Measurements from ENCODE around the gene TASP1. TPM values are rescaled to one million over a fixed set of nuclear protein-coding genes. Genes with fewer than 3 reads are reported as not detected.
A peak's percentile ranks its signal among the peaks of the same experiment; 100 is the strongest.

Gene TASP1
- total RNA-seq, 2 experiments from 2014 or later: 9.9 to 10.7 TPM

DNA sequence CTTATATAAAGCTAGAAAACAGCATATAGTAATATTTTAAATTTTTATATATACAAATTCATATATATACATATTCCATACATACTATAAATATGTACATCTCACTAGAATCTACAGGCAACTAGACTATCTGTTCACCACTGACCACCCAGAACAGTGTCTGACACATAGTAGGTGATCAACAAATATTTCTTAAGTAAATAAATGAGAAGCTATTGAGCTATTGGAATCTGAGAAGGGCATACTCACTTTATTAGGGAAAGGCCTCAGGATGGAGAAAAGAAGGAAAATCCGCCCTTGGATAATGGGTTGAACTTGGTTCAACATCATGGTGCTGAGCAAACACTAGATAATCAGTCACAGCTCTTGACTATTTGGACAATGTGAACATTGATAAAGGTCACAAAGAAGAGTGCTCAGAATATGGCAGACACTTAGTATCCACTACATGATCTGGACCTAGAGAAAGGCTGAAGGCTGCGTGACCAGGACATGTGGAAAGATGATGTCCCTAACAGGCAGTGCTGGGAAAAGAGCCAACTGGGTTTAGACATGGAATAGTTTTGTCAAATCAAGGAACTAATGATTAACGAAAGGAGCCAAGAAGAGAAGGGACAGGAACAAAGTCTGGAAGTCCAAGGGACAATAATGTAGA lies 186.1 kb downstream of the TASP1 start:
- Mint-ChIP-seq H3K4me1 (no peaks in the 10 kb centered on the region), H3K4me3 (no peak overlapping the region), H3K27ac (no peak overlapping the region), H3K27me3 (no peaks in the 10 kb centered on the region), H3K36me3 (peaks cover 8% of the 10 kb centered on the region), H3K9me3 (peaks cover 2% of the 10 kb centered on the region)
- ATAC-seq (ENCODE audit: low read depth) (no peak), DNase-seq (no peak)
- POLR2A ChIA-PET: no interaction called here

DNA sequence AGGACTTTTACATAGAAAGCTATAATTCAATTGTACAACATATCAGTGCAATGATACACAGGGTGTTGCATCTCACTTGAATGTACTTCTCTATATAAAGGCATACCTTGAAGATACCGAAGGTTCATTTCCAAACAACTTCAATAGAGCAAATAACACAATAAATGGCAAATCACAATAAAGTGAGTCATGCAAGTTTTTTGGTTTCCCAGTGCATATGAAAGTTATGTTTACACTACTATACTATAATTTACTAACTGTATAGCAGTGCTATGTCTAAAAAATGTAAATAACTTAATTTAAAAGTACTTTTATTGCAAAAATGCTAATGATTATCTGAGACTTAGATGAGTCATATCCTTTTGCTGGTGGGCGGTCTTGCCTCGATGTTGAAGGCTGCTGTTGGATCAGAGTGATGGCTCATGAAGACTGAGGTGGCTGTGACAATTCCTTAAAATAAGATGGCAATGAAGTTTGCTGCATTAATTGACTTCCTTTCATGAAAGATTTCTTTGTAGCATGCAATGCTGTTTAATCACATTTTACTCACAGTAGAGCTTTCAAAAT lies 188.8 kb downstream of the TASP1 start:
- H3K27ac Mint-ChIP-seq: no peak overlapping the region
- DNase-seq: no peak
- peaks cover 8% of the 10 kb centered on the region for H3K36me3 Mint-ChIP-seq
- POLR2A ChIA-PET: no interaction called here
- H3K9me3 Mint-ChIP-seq: peaks cover 2% of the 10 kb centered on the region
- H3K4me3 Mint-ChIP-seq: no peak overlapping the region
- no peaks in the 10 kb centered on the region for H3K27me3 Mint-ChIP-seq
- H3K4me1 Mint-ChIP-seq: no peaks in the 10 kb centered on the region
- no peak for ATAC-seq (ENCODE audit: low read depth)

GRCh38 chr20:13447385-13448180 lies 191.1 kb downstream of the TASP1 start:
- Mint-ChIP-seq H3K27me3 (no peaks in the 10 kb centered on the region), H3K9me3 (no peaks in the 10 kb centered on the region), H3K4me1 (no peaks in the 10 kb centered on the region), H3K36me3 (no peaks in the 10 kb centered on the region), H3K27ac (no peak overlapping the region), H3K4me3 (no peak overlapping the region)
- ATAC-seq (ENCODE audit: low read depth): no peak
- DNase-seq: no peak
- POLR2A ChIA-PET: no interaction called here

DNA sequence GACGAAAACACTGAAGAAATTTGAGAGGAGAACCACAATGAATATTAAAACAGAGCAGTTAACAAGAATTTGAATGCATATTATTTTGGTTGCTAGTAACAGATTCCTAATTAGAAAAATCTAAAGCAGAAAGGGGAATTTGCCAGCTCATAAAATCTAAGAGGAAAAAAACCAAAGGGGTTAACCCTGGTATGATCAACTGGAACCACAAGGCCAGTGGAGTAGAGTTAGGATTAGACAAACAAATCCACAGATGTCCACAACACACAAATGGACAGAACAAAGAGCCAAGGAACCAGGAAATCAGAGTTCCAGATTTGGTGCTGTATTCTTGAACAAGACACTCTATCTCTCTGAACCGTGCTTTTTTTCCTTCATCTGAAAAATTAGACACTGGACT lies 195.0 kb downstream of the TASP1 start:
- no peak overlapping the region for H3K4me3 Mint-ChIP-seq
- peaks cover 5% of the 10 kb centered on the region for H3K9me3 Mint-ChIP-seq
- DNase-seq (no peak), ATAC-seq (ENCODE audit: low read depth) (no peak)
- no peaks in the 10 kb centered on the region for H3K27me3 Mint-ChIP-seq
- no peaks in the 10 kb centered on the region for H3K4me1 Mint-ChIP-seq
- POLR2A ChIA-PET: no interaction called here
- H3K36me3 Mint-ChIP-seq: peaks cover 8% of the 10 kb centered on the region
- H3K27ac Mint-ChIP-seq: no peak overlapping the region

- Mint-ChIP-seq H3K4me1 (no peaks in the 10 kb centered on the region), H3K9me3 (peaks cover 5% of the 10 kb centered on the region), H3K27me3 (no peaks in the 10 kb centered on the region), H3K4me3 (no peak overlapping the region), H3K36me3 (peaks cover 8% of the 10 kb centered on the region), H3K27ac (no peak overlapping the region)
- ATAC-seq (ENCODE audit: low read depth) (no peak), DNase-seq (no peak)
- POLR2A ChIA-PET: no interaction called here
These were observed 195.7 kb downstream of the TASP1 start for GRCh38 chr20:13442986-13443385.

GRCh38 chr20:13441388-13441787 lies 197.3 kb downstream of the TASP1 start:
- no peak for DNase-seq
- no peak for ATAC-seq (ENCODE audit: low read depth)
- H3K9me3 Mint-ChIP-seq: peaks cover 5% of the 10 kb centered on the region
- H3K4me3 Mint-ChIP-seq: no peak overlapping the region
- no peak overlapping the region for H3K27ac Mint-ChIP-seq
- POLR2A ChIA-PET: no interaction called here
- H3K36me3 Mint-ChIP-seq: peaks cover 8% of the 10 kb centered on the region
- H3K4me1 Mint-ChIP-seq: no peaks in the 10 kb centered on the region
- no peaks in the 10 kb centered on the region for H3K27me3 Mint-ChIP-seq

DNA sequence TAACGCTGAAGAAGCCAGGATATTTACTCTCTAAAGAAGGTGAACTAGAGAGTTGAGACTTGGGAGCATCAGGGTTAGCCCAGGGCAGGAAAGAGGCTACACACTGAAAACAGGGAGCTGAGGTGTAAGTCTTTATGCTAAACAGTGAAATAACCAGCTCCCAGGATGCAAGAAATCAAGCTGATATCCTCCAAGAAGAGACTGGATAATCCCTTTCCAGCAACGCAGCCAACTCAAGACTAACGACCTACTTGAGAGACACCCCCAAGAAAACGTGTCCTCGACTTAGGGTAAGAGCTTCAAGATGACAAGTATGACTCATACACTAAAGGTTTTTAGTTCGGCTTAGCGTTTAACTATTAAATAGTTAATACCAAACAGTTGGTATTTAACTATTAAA lies 202.2 kb downstream of the TASP1 start:
- DNase-seq: no peak
- Mint-ChIP-seq H3K4me1 (no peaks in the 10 kb centered on the region), H3K27ac (no peak overlapping the region), H3K4me3 (no peak overlapping the region), H3K27me3 (no peaks in the 10 kb centered on the region), H3K36me3 (peaks cover 12% of the 10 kb centered on the region), H3K9me3 (peaks cover 5% of the 10 kb centered on the region)
- POLR2A ChIA-PET: no interaction called here
- ATAC-seq (ENCODE audit: low read depth): no peak

DNA sequence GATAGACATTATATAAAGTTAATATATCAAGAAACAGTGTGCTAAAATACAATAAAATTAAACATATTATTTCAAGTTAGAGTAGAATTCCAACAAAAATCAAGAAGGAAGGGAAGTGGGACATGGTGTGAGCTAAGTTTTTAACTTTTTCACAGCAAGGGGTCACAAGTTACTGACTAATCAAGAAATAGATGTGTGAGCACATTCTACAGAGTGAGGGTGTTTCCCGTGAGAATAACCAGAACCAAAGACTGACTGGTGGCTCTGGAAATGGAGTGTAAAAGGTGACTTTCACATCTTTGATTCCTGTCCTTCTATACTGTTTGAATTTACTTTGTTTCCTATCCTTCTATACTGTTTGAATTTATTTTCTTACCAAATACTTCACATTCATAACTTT lies 206.6 kb downstream of the TASP1 start:
- H3K4me1 Mint-ChIP-seq: peaks cover 7% of the 10 kb centered on the region
- no peak overlapping the region for H3K4me3 Mint-ChIP-seq
- POLR2A ChIA-PET: no interaction called here
- ATAC-seq (ENCODE audit: low read depth): no peak
- no peaks in the 10 kb centered on the region for H3K27me3 Mint-ChIP-seq
- H3K36me3 Mint-ChIP-seq: peaks cover 20% of the 10 kb centered on the region
- H3K9me3 Mint-ChIP-seq: peaks cover 2% of the 10 kb centered on the region
- no peak overlapping the region for H3K27ac Mint-ChIP-seq
- DNase-seq: no peak

DNA sequence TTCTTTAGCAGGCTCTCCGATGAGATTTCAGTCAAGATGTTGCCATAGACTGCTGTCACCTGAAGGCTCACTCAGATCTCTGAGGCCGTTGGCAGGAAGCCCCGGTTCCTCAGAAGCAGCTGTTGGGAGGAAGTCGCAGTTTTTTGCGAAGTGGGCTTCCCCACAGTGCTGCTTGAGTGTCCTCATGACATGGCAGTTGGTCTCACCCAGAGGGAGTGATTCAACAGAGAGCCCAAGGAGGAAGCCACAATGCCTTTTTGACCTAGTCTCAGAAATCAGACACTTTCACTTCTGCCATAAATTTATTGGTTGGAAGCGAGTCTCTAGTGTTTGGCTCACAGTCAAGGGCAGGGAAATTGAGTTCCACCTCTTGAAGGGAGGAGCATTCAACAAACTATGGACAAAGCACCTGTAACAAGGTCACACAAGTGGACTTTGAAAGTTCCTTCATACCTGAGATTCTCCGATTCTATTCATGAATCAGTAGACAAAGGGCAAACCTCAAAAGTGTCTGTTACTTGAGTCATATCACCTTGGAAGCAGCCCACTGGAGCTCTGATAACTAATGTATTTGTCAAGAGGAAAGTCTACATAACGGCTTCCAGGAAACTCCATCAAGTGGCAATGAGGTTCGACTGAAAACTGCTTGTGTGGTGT lies 208.3 kb downstream of the TASP1 start:
- Mint-ChIP-seq H3K9me3 (peaks cover 2% of the 10 kb centered on the region), H3K36me3 (peaks cover 20% of the 10 kb centered on the region), H3K4me1 (peaks cover 7% of the 10 kb centered on the region), H3K27ac (peak overlapping the region; percentile 8), H3K4me3 (no peak overlapping the region), H3K27me3 (no peaks in the 10 kb centered on the region)
- DNase-seq (peak; percentile 28), ATAC-seq (ENCODE audit: low read depth) (peak; percentile 82)
- POLR2A ChIA-PET: no interaction called here

DNA sequence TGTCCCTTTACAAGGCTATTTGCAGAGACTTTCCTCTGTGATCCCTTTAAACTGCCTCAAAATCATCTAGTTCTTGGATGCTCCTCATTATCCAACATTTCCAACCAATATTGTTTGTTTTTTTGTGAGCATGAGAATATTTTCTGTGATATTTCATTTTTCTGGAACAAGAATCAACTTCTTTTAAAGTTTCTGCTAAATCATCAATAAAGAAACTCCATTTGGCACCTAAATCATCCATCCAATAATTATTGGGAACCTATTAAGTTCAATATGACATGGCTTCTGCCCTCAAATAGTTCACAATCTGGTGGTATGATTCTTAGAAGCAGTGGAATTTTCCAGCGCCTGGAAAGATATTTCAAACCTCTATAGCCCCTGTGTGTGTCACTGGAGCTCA lies 210.0 kb downstream of the TASP1 start:
- Mint-ChIP-seq H3K4me3 (no peak overlapping the region), H3K36me3 (peaks cover 20% of the 10 kb centered on the region), H3K9me3 (peaks cover 2% of the 10 kb centered on the region), H3K27ac (no peak overlapping the region), H3K27me3 (no peaks in the 10 kb centered on the region), H3K4me1 (peaks cover 7% of the 10 kb centered on the region)
- ATAC-seq (ENCODE audit: low read depth) (no peak), DNase-seq (no peak)
- POLR2A ChIA-PET: no interaction called here

DNA sequence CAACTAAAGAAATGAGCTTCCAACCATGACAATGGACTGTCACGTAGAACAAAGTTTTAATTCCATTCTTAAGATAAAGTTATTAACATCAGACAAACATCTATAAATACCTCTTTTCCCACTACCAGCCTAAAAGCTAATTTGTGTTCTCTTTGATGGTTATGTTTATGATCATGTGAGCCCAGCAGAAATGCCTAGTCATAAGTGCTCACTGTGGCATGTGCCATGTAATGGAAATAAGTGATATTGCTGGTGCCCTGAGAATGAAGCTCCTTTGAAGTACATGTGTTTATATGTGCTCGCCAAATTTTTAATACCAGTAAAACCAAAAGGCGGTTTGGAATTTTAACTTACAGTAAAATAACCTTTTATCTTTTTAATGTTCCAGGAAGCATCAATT lies 211.9 kb downstream of the TASP1 start:
- DNase-seq: no peak
- Mint-ChIP-seq H3K9me3 (peaks cover 2% of the 10 kb centered on the region), H3K4me1 (peaks cover 7% of the 10 kb centered on the region), H3K27me3 (no peaks in the 10 kb centered on the region), H3K36me3 (peaks cover 16% of the 10 kb centered on the region), H3K27ac (no peak overlapping the region), H3K4me3 (no peak overlapping the region)
- ATAC-seq (ENCODE audit: low read depth): no peak
- POLR2A ChIA-PET: no interaction called here

- Mint-ChIP-seq H3K27ac (no peak overlapping the region), H3K4me3 (no peak overlapping the region), H3K4me1 (peaks cover 7% of the 10 kb centered on the region), H3K27me3 (no peaks in the 10 kb centered on the region), H3K36me3 (peaks cover 14% of the 10 kb centered on the region), H3K9me3 (peaks cover 2% of the 10 kb centered on the region)
- ATAC-seq (ENCODE audit: low read depth) (no peak), DNase-seq (no peak)
- POLR2A ChIA-PET: no interaction called here
These were observed 213.2 kb downstream of the TASP1 start for GRCh38 chr20:13425381-13426135.

- Mint-ChIP-seq H3K4me3 (no peak overlapping the region), H3K36me3 (peaks cover 5% of the 10 kb centered on the region), H3K9me3 (no peaks in the 10 kb centered on the region), H3K27me3 (no peaks in the 10 kb centered on the region), H3K4me1 (no peaks in the 10 kb centered on the region), H3K27ac (no peak overlapping the region)
- DNase-seq (no peak), ATAC-seq (ENCODE audit: low read depth) (no peak)
- POLR2A ChIA-PET: no interaction called here
These were observed 214.4 kb downstream of the TASP1 start for GRCh38 chr20:13424174-13424833.

Data from activated naive CD8-positive, alpha-beta T cell treated with anti-CD3 and anti-CD28 coated beads, Interleukin-2, amount 10 ng/mL, durations not matched to agents 7 days and 5 days (primary cell).